Loucy (cell line): ENCODE results near the gene KCNIP2.

Experiments used
- CTCF ChIP-seq: fragments of 200-600 bp; sonication (generic); conservative IDR thresholded peaks from 2 replicates; pipeline ENCODE4 v1.5.1; 2014; ENCODE audit warnings: mild to moderate bottlenecking, antibody characterized with exemption, low read length
- EZH2phosphoT487 ChIP-seq: fragments of 200-600 bp; IDR thresholded peaks from 2 replicates; pipeline ENCODE4 v1.6.1; 2018; ENCODE audit warnings: antibody characterized with exemption, mild to moderate bottlenecking, moderate library complexity, borderline replicate concordance

GRCh38 chr10:101874252-101874651 is 30.7 kb upstream of the KCNIP2 start:
- no peak for TF ChIP-seq CTCF
- no peak for TF ChIP-seq EZH2phosphoT487
